Progenitor cell of endocrine pancreas (in vitro differentiated cells): ENCODE results near the gene BRMS1. TPM values are rescaled to one million over a fixed set of nuclear protein-coding genes. Genes with fewer than 3 reads are reported as not detected.

Experiments
- DNase-seq: peaks from one replicate; pipeline ENCODE4 v3.0.0; 2021; ENCODE audit warnings: low spot score; ENCODE audit not compliant: unreplicated experiment
- H3K27ac Mint-ChIP-seq: 2 replicates; pipeline ENCODE4 v1.8.0; 2021; ENCODE audit warnings: mild to moderate bottlenecking, moderate library complexity, mixed read lengths
- H3K27me3 Mint-ChIP-seq: 2 replicates; pipeline ENCODE4 v1.8.0; 2021; ENCODE audit warnings: mixed read lengths
- H3K36me3 Mint-ChIP-seq: 2 replicates; pipeline ENCODE4 v1.8.0; 2022; ENCODE audit warnings: mixed read lengths; ENCODE audit not compliant: insufficient read depth
- H3K4me1 Mint-ChIP-seq: 2 replicates; pipeline ENCODE4 v1.8.0; 2021; ENCODE audit warnings: low read depth, mixed read lengths
- H3K4me3 Mint-ChIP-seq: 2 replicates; pipeline ENCODE4 v1.8.0; 2021; ENCODE audit warnings: low read depth, mild to moderate bottlenecking, moderate library complexity, mixed read lengths
- H3K9me3 Mint-ChIP-seq: 2 replicates; pipeline ENCODE4 v1.8.0; 2021; ENCODE audit warnings: low read depth, mixed read lengths
- CTCF ChIP-seq: fragments of 200-600 bp; sonication (generic); IDR thresholded peaks from one replicate; pipeline ENCODE4 v1.5.0; 2021; ENCODE audit warnings: antibody characterized with exemption, mild to moderate bottlenecking; ENCODE audit not compliant: unreplicated experiment
- total RNA-seq: library from RNA; stranded (reverse); gene quantifications from 2 replicates; pipeline ENCODE4 v1.2.1, GENCODE V29; 2021

The BRMS1 gene
- total RNA-seq, 1 donor from 2014 or later = 38.1 TPM

DNA sequence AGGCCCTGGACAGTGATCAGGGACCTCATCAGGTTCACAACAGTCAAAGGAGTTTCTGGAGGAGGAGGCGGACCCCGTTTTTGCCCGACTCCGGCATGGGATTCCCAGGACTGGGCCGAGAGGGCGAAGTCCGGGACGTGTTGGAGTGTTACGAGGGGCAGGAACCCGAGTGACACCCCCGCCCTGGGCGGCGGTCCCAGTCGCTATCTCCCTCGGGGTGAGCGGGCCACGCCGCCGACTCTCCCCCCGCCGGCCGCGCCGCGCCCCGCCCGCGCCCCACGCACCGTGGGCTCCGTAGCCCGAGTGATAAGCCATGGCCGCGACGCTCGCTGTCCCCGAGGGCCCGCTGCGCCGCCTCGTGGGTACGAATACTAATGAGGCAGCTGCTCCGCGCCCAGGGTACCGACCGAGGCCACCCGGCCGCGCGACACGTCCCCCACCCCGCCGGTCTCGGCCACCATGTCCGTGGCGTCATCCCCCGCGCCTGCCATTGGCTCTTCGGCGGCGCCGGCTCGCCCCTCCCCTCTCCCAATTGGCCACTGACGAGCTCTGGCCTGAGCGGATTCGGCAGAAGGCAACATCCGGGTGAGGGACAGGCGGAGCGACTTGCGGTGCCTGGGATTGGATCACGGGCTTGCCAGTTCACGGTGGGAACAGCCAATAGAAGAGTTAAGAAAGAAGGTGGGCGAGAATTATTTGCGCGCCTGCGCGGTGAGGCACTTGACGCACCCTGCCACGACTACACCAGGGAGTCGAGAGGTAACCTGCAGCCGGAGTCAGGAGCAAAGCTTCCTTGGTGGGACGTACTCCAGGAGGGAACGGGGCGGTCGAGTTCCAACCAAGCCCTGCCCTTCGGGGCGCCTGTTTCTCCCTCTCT lies 56.0 kb downstream of the BRMS1 start, which contains the start of gene YIF1A:
Gene YIF1A, minus strand, starts transcription at position 473 of the 877 bp plus-strand sequence. Its CDS starts 158 bp downstream, at position 315.
- no peaks in the 10 kb centered on the region for H3K9me3 Mint-ChIP-seq
- TF ChIP-seq CTCF = peak; percentile 35
- peak within 1 kb of the TSS; percentile 97 for H3K27ac Mint-ChIP-seq
- H3K4me1 Mint-ChIP-seq = peaks cover 20% of the 10 kb centered on the region
- DNase-seq = peak; percentile 96
- H3K4me3 Mint-ChIP-seq = peak within 1 kb of the TSS; percentile 86
- peaks cover 22% of the 10 kb centered on the region for H3K27me3 Mint-ChIP-seq
- no peaks in the 10 kb centered on the region for H3K36me3 Mint-ChIP-seq

- Mint-ChIP-seq H3K27me3 (peaks cover 15% of the 10 kb centered on the region), H3K27ac (peak overlapping the region; percentile 87), H3K4me1 (peaks cover 20% of the 10 kb centered on the region), H3K4me3 (peak overlapping the region; percentile 86), H3K9me3 (no peaks in the 10 kb centered on the region), H3K36me3 (no peaks in the 10 kb centered on the region)
- no peak for DNase-seq
- TF ChIP-seq CTCF = no peak
Observed at GRCh38 chr11:66287889-66288670, 56.8 kb downstream of the BRMS1 start.

Other genes with a start within 250 kb of the BRMS1 start
- 69.8 and 70.9 TPM in 2 replicates for gene KLC2, start 87.4 kb downstream of the BRMS1 start, total RNA-seq
- gene RAB1B, start 76.5 kb downstream of the BRMS1 start, total RNA-seq = 100 and 102 TPM in 2 replicates
- gene CNIH2, start 66.9 kb downstream of the BRMS1 start, total RNA-seq = 21.3 and 21.7 TPM in 2 replicates
- gene YIF1A, start 56.0 kb downstream of the BRMS1 start, total RNA-seq = 61.7 and 64.6 TPM in 2 replicates
- gene TMEM151A, start 53.2 kb downstream of the BRMS1 start, total RNA-seq = 0.33 and 0.57 TPM in 2 replicates
- gene CD248, start 28.1 kb downstream of the BRMS1 start, total RNA-seq = 0.22 and 0.67 TPM in 2 replicates
- gene RIN1, start 8.7 kb downstream of the BRMS1 start, total RNA-seq = 1.5 and 2.3 TPM in 2 replicates
- 25.9 and 28.7 TPM in 2 replicates for gene B4GAT1, start 2.5 kb upstream of the BRMS1 start, total RNA-seq
- 35.6 and 38.2 TPM in 2 replicates for gene SLC29A2, start 26.7 kb upstream of the BRMS1 start, total RNA-seq
- gene NPAS4, start 75.9 kb upstream of the BRMS1 start, total RNA-seq = not detected in 2 replicates
- 54.3 and 59.1 TPM in 2 replicates for gene MRPL11, start 93.7 kb upstream of the BRMS1 start, total RNA-seq
- gene PELI3, start 121.8 kb upstream of the BRMS1 start, total RNA-seq = 16.9 and 17.8 TPM in 2 replicates
- gene DPP3, start 135.3 kb upstream of the BRMS1 start, total RNA-seq = 78.7 and 79.7 TPM in 2 replicates
- 75.4 and 80.3 TPM in 2 replicates for gene BBS1, start 165.5 kb upstream of the BRMS1 start, total RNA-seq
- gene ZDHHC24, start 200.9 kb upstream of the BRMS1 start, total RNA-seq = 9.7 and 10.5 TPM in 2 replicates
- gene ACTN3, start 201.8 kb upstream of the BRMS1 start, total RNA-seq = 0.43 and 0.44 TPM in 2 replicates
- 3.6 and 4.1 TPM in 2 replicates for gene CTSF, start 223.5 kb upstream of the BRMS1 start, total RNA-seq
- gene CCDC87, start 248.0 kb upstream of the BRMS1 start, total RNA-seq = 0.89 and 1.1 TPM in 2 replicates
- 48.9 and 49.7 TPM in 2 replicates for gene CCS, start 248.1 kb upstream of the BRMS1 start, total RNA-seq